PC-3 (cell line): ENCODE measurements around the gene MBNL1. TPM values are rescaled to one million over a fixed set of nuclear protein-coding genes. Genes with fewer than 3 reads are reported as not detected.
A peak's percentile ranks its signal among the peaks of the same experiment; 100 is the strongest.

Experiments
- ATAC-seq: fragments of 200-7000 bp; cut with Tn5 transposase; 2 replicates; pipeline ENCODE4 v1.9.1; 2020; ENCODE audit warnings: mild to moderate bottlenecking, moderate library complexity
- BruUV-seq: library from RNA; stranded (reverse); fragments of 400-500 nt; replicated peaks from 2 replicates; lab custom pipeline; 2021; lab: Mats Ljungman, UMichigan
- CTCF ChIA-PET: fragments of 300-600 bp; sonication (Branson Sonifier 250); formaldehyde crosslinking; loops from one replicate; lab custom pipeline; 2022; ENCODE audit warnings: antibody characterized with exemption; lab: Charles Lee
- POLR2A ChIA-PET: fragments of 300-600 bp; sonication (Branson Sonifier 250); formaldehyde crosslinking; loops from one replicate; lab custom pipeline; 2022; ENCODE audit warnings: antibody characterized with exemption; ENCODE audit not compliant: unreplicated experiment; lab: Charles Lee
- DNase-seq: peaks from one replicate; pipeline ENCODE4 v3.0.0-alpha.2; 2015
- H2AFZ ChIP-seq: fragments of 300-600 bp; sonication (generic); 2 replicates; pipeline ENCODE4 v1.6.0; 2016; ENCODE audit warnings: antibody characterized with exemption, low read length
- H3F3A ChIP-seq: fragments of 300-600 bp; sonication (generic); one replicate; pipeline ENCODE4 v1.6.0; 2017; ENCODE audit warnings: antibody characterized with exemption, low read length, control low read depth, mild to moderate bottlenecking; ENCODE audit not compliant: unreplicated experiment
- H3K27ac ChIP-seq: fragments of 300-600 bp; sonication (generic); 2 replicates; pipeline ENCODE4 v1.5.1; 2016; ENCODE audit warnings: mild to moderate bottlenecking, low read length
- H3K27me3 ChIP-seq: fragments of 300-600 bp; sonication (generic); 2 replicates; pipeline ENCODE4 v1.6.1; 2016; ENCODE audit warnings: low read length, mixed read lengths
- H3K36me3 ChIP-seq: fragments of 300-600 bp; sonication (generic); 2 replicates; pipeline ENCODE4 v1.6.1; 2016; ENCODE audit warnings: low read depth, mixed run types, low read length, mixed read lengths
- H3K4me1 ChIP-seq: fragments of 300-600 bp; sonication (generic); 2 replicates; pipeline ENCODE4 v1.5.1; 2016; ENCODE audit warnings: low read length; ENCODE audit not compliant: insufficient read depth
- H3K4me2 ChIP-seq: fragments of 300-600 bp; sonication (generic); 2 replicates; pipeline ENCODE4 v1.6.0; 2016; ENCODE audit warnings: low read length
- H3K4me3 ChIP-seq: fragments of 300-600 bp; sonication (generic); 2 replicates; pipeline ENCODE4 v1.5.1; 2016; ENCODE audit warnings: mild to moderate bottlenecking, low read length, mixed read lengths
- H3K79me2 ChIP-seq: fragments of 300-600 bp; sonication (generic); 2 replicates; pipeline ENCODE4 v1.6.1; 2017; ENCODE audit warnings: low read length, mixed read lengths
- H3K9ac ChIP-seq: fragments of 300-600 bp; sonication (generic); 2 replicates; pipeline ENCODE4 v1.6.0; 2016; ENCODE audit warnings: mild to moderate bottlenecking, low read length
- H3K9me2 ChIP-seq: fragments of 300-600 bp; sonication (generic); replicated peaks from 2 replicates; pipeline ENCODE4 v1.6.1; 2016; ENCODE audit warnings: mixed run types, low read length, mixed read lengths
- H3K9me3 ChIP-seq: fragments of 300-600 bp; sonication (generic); 2 replicates; pipeline ENCODE4 v1.6.1; 2016; ENCODE audit warnings: low read length, mixed read lengths
- H4K20me1 ChIP-seq: fragments of 300-600 bp; sonication (generic); 2 replicates; pipeline ENCODE4 v1.6.1; 2016; ENCODE audit warnings: low read length, mixed read lengths
- EZH2 ChIP-seq: fragments of 300-600 bp; sonication (generic); IDR thresholded peaks from one replicate; pipeline ENCODE4 v1.6.1; 2017; ENCODE audit warnings: antibody characterized with exemption, mild to moderate bottlenecking, low read length; ENCODE audit not compliant: unreplicated experiment
- EZH2phosphoT487 ChIP-seq: fragments of 300-600 bp; sonication (generic); IDR thresholded peaks from 2 replicates; pipeline ENCODE4 v1.6.1; 2018; ENCODE audit warnings: mild to moderate bottlenecking, antibody characterized with exemption, low read length, borderline replicate concordance
- intact Hi-C: fragments of 100-400 bp; cut with micrococcal nuclease; formaldehyde crosslinking; loops from 2 replicates; pipeline ENCODE4 v1.9.0; 2023
- total RNA-seq: library from RNA; depleted of rRNA; stranded (reverse); fragments of >200 nt; gene quantifications from 2 replicates; pipeline ENCODE4 v1.2.3, GENCODE V29; 2014
- TF ChIP-seq, protein P1 (sequence below): fragments of 300-600 bp; sonication (generic); conservative IDR thresholded peaks from 2 replicates; pipeline ENCODE4 v1.5.1; 2017; ENCODE audit warnings: antibody characterized with exemption, low read depth, mild to moderate bottlenecking, low read length

MBNL1 gene
- total RNA-seq, 1 experiment from 2014 or later: 161 TPM

DNA sequence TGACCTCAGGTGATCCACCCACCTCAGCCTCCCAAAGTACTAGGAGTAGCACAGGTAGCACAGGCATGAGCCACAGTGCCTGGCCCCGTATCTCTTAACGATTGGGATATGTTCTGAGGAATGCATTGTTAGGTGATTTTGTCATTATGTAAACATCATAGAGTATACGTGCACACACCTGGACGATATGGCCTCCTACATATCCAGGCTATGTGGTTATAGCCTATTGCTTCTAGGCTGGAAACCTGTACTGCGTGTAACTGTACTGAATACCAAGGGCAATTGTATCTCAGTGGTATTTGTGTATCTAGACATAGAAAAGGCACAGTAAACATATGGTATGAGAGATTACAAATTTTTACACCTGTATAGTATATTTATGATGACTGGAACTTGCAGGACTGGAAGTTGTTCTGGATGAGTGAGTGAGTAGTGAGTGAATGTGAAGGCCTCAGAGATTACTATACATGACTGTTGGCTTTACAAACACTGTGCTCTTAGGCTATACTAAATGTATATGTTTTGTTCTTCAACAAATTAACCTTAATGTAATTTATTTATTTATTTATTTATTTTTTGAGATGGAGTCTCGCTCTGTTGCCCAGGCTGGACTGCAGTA lies 120.7 kb downstream of the MBNL1 start:
- Histone ChIP-seq H3K9ac (peak overlapping the region; percentile 56), H3K9me3 (no peaks in the 10 kb centered on the region), H3K4me3 (no peak overlapping the region), H3K4me2 (peak overlapping the region; percentile 47), H2AFZ (no peak overlapping the region), H3K27me3 (no peaks in the 10 kb centered on the region), H3K79me2 (peaks cover 83% of the 10 kb centered on the region), H3K36me3 (no peaks in the 10 kb centered on the region; the same call in 1 of the 2 replicates), H3K27ac (peak overlapping the region; percentile 92), H3K9me2 (no peaks in the 10 kb centered on the region), H4K20me1 (peaks cover 6% of the 10 kb centered on the region; the same call in 1 of the 2 replicates), H3K4me1 (peaks cover 41% of the 10 kb centered on the region), H3F3A (no peaks in the 10 kb centered on the region)
- intact Hi-C loops: loop anchor here (2.0 to 5.0 kb wide), 2 partner anchors 49 to 122 kb away; partner anchors contain the start of gene MBNL1
- CTCF ChIA-PET: interaction anchor here (0.6 kb wide), 1 partner anchor 1271 kb away, joined by 3 read pairs; no protein-coding TSS in a partner anchor
- peak; percentile 75 for ATAC-seq
- TF ChIP-seq, protein P1, sequence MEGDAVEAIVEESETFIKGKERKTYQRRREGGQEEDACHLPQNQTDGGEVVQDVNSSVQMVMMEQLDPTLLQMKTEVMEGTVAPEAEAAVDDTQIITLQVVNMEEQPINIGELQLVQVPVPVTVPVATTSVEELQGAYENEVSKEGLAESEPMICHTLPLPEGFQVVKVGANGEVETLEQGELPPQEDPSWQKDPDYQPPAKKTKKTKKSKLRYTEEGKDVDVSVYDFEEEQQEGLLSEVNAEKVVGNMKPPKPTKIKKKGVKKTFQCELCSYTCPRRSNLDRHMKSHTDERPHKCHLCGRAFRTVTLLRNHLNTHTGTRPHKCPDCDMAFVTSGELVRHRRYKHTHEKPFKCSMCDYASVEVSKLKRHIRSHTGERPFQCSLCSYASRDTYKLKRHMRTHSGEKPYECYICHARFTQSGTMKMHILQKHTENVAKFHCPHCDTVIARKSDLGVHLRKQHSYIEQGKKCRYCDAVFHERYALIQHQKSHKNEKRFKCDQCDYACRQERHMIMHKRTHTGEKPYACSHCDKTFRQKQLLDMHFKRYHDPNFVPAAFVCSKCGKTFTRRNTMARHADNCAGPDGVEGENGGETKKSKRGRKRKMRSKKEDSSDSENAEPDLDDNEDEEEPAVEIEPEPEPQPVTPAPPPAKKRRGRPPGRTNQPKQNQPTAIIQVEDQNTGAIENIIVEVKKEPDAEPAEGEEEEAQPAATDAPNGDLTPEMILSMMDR: no peak
- TF ChIP-seq EZH2 (no peak), EZH2phosphoT487 (no peak)
- peak; percentile 89 for DNase-seq
- POLR2A ChIA-PET: no interaction called here
- no TSS peak for BruUV-seq

DNA sequence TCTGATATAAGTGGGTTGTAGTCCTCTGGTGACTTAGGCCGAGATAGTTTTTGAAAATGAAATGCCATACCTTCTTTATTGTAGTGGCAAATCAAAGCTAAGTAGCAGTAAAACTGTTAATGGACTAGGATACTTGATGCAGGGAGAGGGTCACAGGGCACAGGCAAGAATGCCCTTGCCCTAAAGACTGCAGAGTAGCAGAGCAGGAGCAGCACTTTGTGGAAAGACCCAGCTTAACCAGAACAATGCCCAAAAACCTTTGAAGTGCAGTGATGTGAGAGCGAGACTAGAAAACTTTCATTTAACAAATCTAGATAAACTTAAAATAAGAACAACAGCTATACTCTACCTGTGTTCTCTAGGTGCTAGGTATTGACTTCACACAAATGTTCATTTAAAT lies 121.9 kb downstream of the MBNL1 start:
- ATAC-seq (no peak), DNase-seq (no peak)
- no peaks in the 10 kb centered on the region for H3K9me3 ChIP-seq
- no peak overlapping the region for H3K4me3 ChIP-seq
- no peaks in the 10 kb centered on the region for H3K9me2 ChIP-seq
- intact Hi-C loops: no loop called here
- H3K4me2 ChIP-seq: no peak overlapping the region
- H3F3A ChIP-seq: no peaks in the 10 kb centered on the region
- H2AFZ ChIP-seq: no peak overlapping the region
- CTCF ChIA-PET: no interaction called here
- no TSS peak for BruUV-seq
- TF ChIP-seq, protein P1: no peak
- TF ChIP-seq EZH2phosphoT487 (no peak), EZH2 (no peak)
- H3K9ac ChIP-seq: no peak overlapping the region
- H3K27me3 ChIP-seq: no peaks in the 10 kb centered on the region
- POLR2A ChIA-PET: no interaction called here
- H3K27ac ChIP-seq: no peak overlapping the region
- H3K4me1 ChIP-seq: peaks cover 33% of the 10 kb centered on the region
- H3K36me3 ChIP-seq: no peaks in the 10 kb centered on the region; the same call in 1 of the 2 replicates
- H3K79me2 ChIP-seq: peaks cover 80% of the 10 kb centered on the region
- peaks cover 6% of the 10 kb centered on the region; the same call in 1 of the 2 replicates for H4K20me1 ChIP-seq

DNA sequence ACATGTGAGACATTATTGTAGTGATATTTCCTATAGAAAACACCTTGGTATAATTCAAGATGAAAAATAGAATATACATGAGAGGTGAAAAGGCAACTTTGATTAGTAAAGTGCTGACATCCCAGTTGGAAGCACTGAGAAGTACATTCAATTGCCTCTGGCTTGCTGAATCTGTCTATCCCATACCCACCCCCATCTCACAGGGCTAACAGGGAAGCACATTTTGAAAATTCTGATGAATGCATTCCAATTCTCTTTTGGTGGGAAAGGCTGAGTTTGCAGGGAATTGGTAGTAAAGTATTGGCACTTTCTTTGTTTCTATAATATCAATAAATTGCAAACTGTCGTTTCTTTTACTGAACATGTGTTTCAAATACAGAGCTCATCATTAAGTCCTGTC lies 122.9 kb downstream of the MBNL1 start:
- no peak overlapping the region for H3K4me2 ChIP-seq
- H3K79me2 ChIP-seq: peaks cover 77% of the 10 kb centered on the region
- H3K4me1 ChIP-seq: peaks cover 25% of the 10 kb centered on the region
- H4K20me1 ChIP-seq: peaks cover 6% of the 10 kb centered on the region; the same call in 1 of the 2 replicates
- no peaks in the 10 kb centered on the region for H3F3A ChIP-seq
- peaks cover 5% of the 10 kb centered on the region for H3K36me3 ChIP-seq
- no peak overlapping the region for H3K9ac ChIP-seq
- no peak for DNase-seq
- H2AFZ ChIP-seq: no peak overlapping the region
- no peak for ATAC-seq
- ChIA-PET POLR2A (no interaction called here), CTCF (interaction anchor here (0.7 kb wide), 1 partner anchor 322 kb away, joined by 3 read pairs; no protein-coding TSS in a partner anchor)
- H3K27ac ChIP-seq: no peak overlapping the region
- no peaks in the 10 kb centered on the region for H3K27me3 ChIP-seq
- intact Hi-C loops: no loop called here
- H3K9me2 ChIP-seq: no peaks in the 10 kb centered on the region
- no peak overlapping the region for H3K4me3 ChIP-seq
- no TSS peak for BruUV-seq
- TF ChIP-seq EZH2phosphoT487 (no peak), EZH2 (no peak)
- TF ChIP-seq, protein P1: no peak
- H3K9me3 ChIP-seq: no peaks in the 10 kb centered on the region
